Measurements from ENCODE around the gene MAN2A1.

The MAN2A1 gene

GRCh38 chr5:109849478-109850088, 159.9 kb downstream of the MAN2A1 start:
- no peak for DNase-seq (ENCODE audit: low spot score)
- no peak for TF ChIP-seq CTCF (IDR thresholded peaks at IDR 0.05; ENCODE audit: extremely low read depth, missing control alignments)

- no peak for DNase-seq (ENCODE audit: low spot score)
Observed at GRCh38 chr5:109852371-109853155, 162.8 kb downstream of the MAN2A1 start.

GRCh38 chr5:109853377-109853776, 163.7 kb downstream of the MAN2A1 start:
- no peak for TF ChIP-seq CTCF (IDR thresholded peaks at IDR 0.05; ENCODE audit: extremely low read depth, missing control alignments)
- no peak for DNase-seq (ENCODE audit: low spot score)

More at GRCh38 chr5:109852371-109853155, 162.8 kb downstream of the MAN2A1 start:
- no peak for TF ChIP-seq CTCF (IDR thresholded peaks at IDR 0.05; ENCODE audit: extremely low read depth, missing control alignments)

DNA sequence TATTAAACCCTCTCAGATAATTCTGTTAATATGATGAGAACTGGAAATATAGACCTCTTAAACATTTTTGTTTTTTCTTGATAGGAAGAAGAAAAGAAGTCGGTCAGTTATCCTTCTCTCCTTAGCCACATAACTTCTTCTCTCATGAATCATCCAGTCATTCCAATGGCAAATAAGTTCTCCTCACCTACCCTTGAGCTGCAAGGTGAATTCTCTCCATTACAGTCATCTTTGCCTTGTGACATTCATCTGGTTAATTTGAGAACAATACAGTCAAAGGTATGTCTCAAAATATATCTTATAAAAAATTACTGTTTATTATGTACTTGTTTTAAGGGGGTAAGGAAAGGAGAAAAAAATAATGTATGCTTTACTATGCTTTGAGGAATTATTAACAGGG, 165.3 kb downstream of the MAN2A1 start:
- no peak for TF ChIP-seq CTCF (IDR thresholded peaks at IDR 0.05; ENCODE audit: extremely low read depth, missing control alignments)
- no peak for DNase-seq (ENCODE audit: low spot score)

- no peak for DNase-seq (ENCODE audit: low spot score)
- no peak for TF ChIP-seq CTCF (IDR thresholded peaks at IDR 0.05; ENCODE audit: extremely low read depth, missing control alignments)
Observed at GRCh38 chr5:109857405-109858031, 167.8 kb downstream of the MAN2A1 start.

GRCh38 chr5:109859537-109859936, 169.8 kb downstream of the MAN2A1 start:
- DNase-seq (ENCODE audit: low spot score), result no peak

More at GRCh38 chr5:109859537-109859936, 169.8 kb downstream of the MAN2A1 start:
- no peak for TF ChIP-seq CTCF (IDR thresholded peaks at IDR 0.05; ENCODE audit: extremely low read depth, missing control alignments)

Measured in GM20000 (cell line).